GM12878 (cell line): ENCODE results near the gene VLDLR. TPM values are rescaled to one million over a fixed set of nuclear protein-coding genes. Genes with fewer than 3 reads are reported as not detected.
A peak's percentile ranks its signal among the peaks of the same experiment; 100 is the strongest.

Source experiments
- BCLAF1 ChIP-seq: fragments of 450-650 bp; IDR thresholded peaks from 2 replicates; pipeline ENCODE4 v1.6.1; 2017; ENCODE audit warnings: antibody characterized with exemption, mild to moderate bottlenecking, moderate library complexity
- CBX5 ChIP-seq: sonication (generic); IDR thresholded peaks from 2 replicates; pipeline ENCODE4 v1.6.1; 2016; ENCODE audit warnings: low read depth, moderate library complexity, mild to moderate bottlenecking, inconsistent platforms
- CHD2 ChIP-seq: IDR thresholded peaks from 2 replicates; pipeline ENCODE4 v1.6.1; 2011; ENCODE audit warnings: low read depth, low read length, improper control_type of control experiment, borderline replicate concordance
- CHD4 ChIP-seq: fragments of 200-600 bp; sonication (generic); IDR thresholded peaks from 2 replicates; pipeline ENCODE4 v1.6.1; 2016; ENCODE audit warnings: mild to moderate bottlenecking
- CTCF ChIP-seq, 3 experiments: IDR thresholded peaks in 2 of 3; conservative IDR thresholded peaks in 1 of 3; 2 replicates each; pipeline ENCODE4 v1.5.1; 2011; ENCODE audit warnings: low read depth in 3 of 3, low read length in 3 of 3, mild to moderate bottlenecking in 3 of 3, control low read depth in 2 of 3, moderate library complexity in 2 of 3, inconsistent platforms in 1 of 3, mixed read lengths in 1 of 3; ENCODE audit not compliant: control insufficient read depth in 2 of 3, insufficient read depth in 1 of 3; ENCODE audit errors: extremely low read depth in 1 of 3
- ELK1 ChIP-seq: IDR thresholded peaks from 2 replicates; pipeline ENCODE4 v1.6.1; 2012; ENCODE audit warnings: low read depth, low read length, improper control_type of control experiment
- EZH2 ChIP-seq: IDR thresholded peaks from 2 replicates; pipeline ENCODE4 v1.6.1; 2012; ENCODE audit warnings: low read depth, mild to moderate bottlenecking, control low read depth, inconsistent platforms, low read length, borderline replicate concordance; ENCODE audit not compliant: control insufficient read depth
- FOXM1 ChIP-seq: IDR thresholded peaks from 2 replicates; pipeline ENCODE4 v1.6.1; 2012; ENCODE audit warnings: low read depth, mild to moderate bottlenecking, inconsistent platforms, low read length, moderate library complexity
- GABPA ChIP-seq: IDR thresholded peaks from 2 replicates; pipeline ENCODE4 v1.6.1; 2014; ENCODE audit warnings: antibody characterized with exemption, low read depth, mild to moderate bottlenecking, inconsistent platforms
- GATAD2B ChIP-seq: fragments of 450-650 bp; conservative IDR thresholded peaks from 2 replicates; pipeline ENCODE4 v1.6.1; 2017; ENCODE audit warnings: low read depth, mild to moderate bottlenecking, moderate library complexity
- MTA3 ChIP-seq: IDR thresholded peaks from 2 replicates; pipeline ENCODE4 v1.6.1; 2012; ENCODE audit warnings: low read length, inconsistent platforms, borderline replicate concordance
- NFYA ChIP-seq: IDR thresholded peaks from 2 replicates; pipeline ENCODE4 v1.6.1; 2011; ENCODE audit warnings: low read depth, mild to moderate bottlenecking, low read length, improper control_type of control experiment, borderline replicate concordance
- PBX3 ChIP-seq: IDR thresholded peaks from 2 replicates; pipeline ENCODE4 v1.6.1; 2011; ENCODE audit warnings: mild to moderate bottlenecking, low read depth, low read length, moderate library complexity; ENCODE audit not compliant: insufficient replicate concordance
- POLR2AphosphoS2 ChIP-seq: IDR thresholded peaks from 2 replicates; pipeline ENCODE4 v1.6.1; 2011; ENCODE audit warnings: low read depth, mild to moderate bottlenecking, low read length, improper control_type of control experiment, moderate library complexity
- POLR2AphosphoS5 ChIP-seq: IDR thresholded peaks from 2 replicates; pipeline ENCODE4 v1.6.1; 2011; ENCODE audit warnings: mild to moderate bottlenecking, low read length, inconsistent platforms
- SIX5 ChIP-seq: IDR thresholded peaks from 2 replicates; pipeline ENCODE4 v1.6.1; 2011; ENCODE audit warnings: mild to moderate bottlenecking, low read depth, low read length, moderate library complexity; ENCODE audit not compliant: severe bottlenecking
- SUPT20H ChIP-seq: IDR thresholded peaks from 2 replicates; pipeline ENCODE4 v1.6.1; 2011; ENCODE audit warnings: low read depth, mild to moderate bottlenecking, low read length, moderate library complexity, borderline replicate concordance; ENCODE audit not compliant: control insufficient read depth
- TCF12 ChIP-seq: IDR thresholded peaks from 2 replicates; pipeline ENCODE4 v1.6.1; 2011; ENCODE audit warnings: low read depth, mild to moderate bottlenecking, low read length
- ZBTB4 ChIP-seq: fragments of 450-650 bp; formaldehyde crosslinking; IDR thresholded peaks from 2 replicates; pipeline ENCODE4 v1.4.0; 2022; ENCODE audit warnings: mild to moderate bottlenecking, moderate library complexity
- ZNF622 ChIP-seq: fragments of 450-650 bp; IDR thresholded peaks from 2 replicates; pipeline ENCODE4 v1.6.1; 2017; ENCODE audit warnings: mild to moderate bottlenecking, inconsistent platforms
- polyA plus RNA-seq, 11 experiments: library from polyadenylated mRNA; depleted of rRNA in 4 of 11; unstranded in 6 of 11; stranded (reverse) in 5 of 11; fragments of >200 nt; fragmentation: Nextera tagmentation in 4 of 11; fragmentation: Illumina TruSeq in 1 of 11; extraction: Ambion mirVana in 4 of 11; extraction: Trizol in 1 of 11; gene quantifications; 1 replicate in 1 of 11; 2 replicates in 10 of 11; pipeline versions ENCODE4 v1.2.1 to v1.2.3, GENCODE V29; 2011 to 2016; ENCODE audit warnings: inconsistent platforms in 2 of 11, missing spikeins in 2 of 11, low read depth in 1 of 11
- total RNA-seq, 4 experiments: library from RNA; depleted of rRNA in 3 of 4; stranded (reverse); fragments of >200 nt in 3 of 4; fragmentation: Illumina TruSeq in 1 of 4; extraction: Trizol in 1 of 4; gene quantifications; 2 replicates each; pipeline versions ENCODE4 v1.2.1 to v1.2.3, GENCODE V29; 2013 to 2021

VLDLR gene
- total and polyA plus RNA-seq, 10 of the 15 experiments (the other 5 are each of a cell fraction or from before 2014, with no cell fraction given) = 0.14 to 5.9 (median 0.57) TPM

GRCh38 chr9:2602704-2603116 lies 18.9 kb upstream of the VLDLR start (continued):
- TF ChIP-seq CTCF (IDR thresholded peaks at IDR 0.05 in 2 of 3, conservative IDR thresholded peaks at IDR 0.05 in 1 of 3; ENCODE audit: control insufficient read depth in 2 of 3, extremely low read depth in 1 of 3, insufficient read depth in 1 of 3, low read depth in 3 of 3, low read length in 3 of 3) = no peak
- no peak for TF ChIP-seq NFYA
- no peak for TF ChIP-seq CHD2
- no peak for TF ChIP-seq SIX5
- TF ChIP-seq ZBTB4 = no peak
- TF ChIP-seq TCF12 = 0 out of 2 replicates have a peak, but pooled peaks have one; percentile 6
- TF ChIP-seq ELK1 = no peak
- no peak for TF ChIP-seq ZNF622
- no peak for TF ChIP-seq BCLAF1
- no peak for TF ChIP-seq SUPT20H
- TF ChIP-seq CBX5 = no peak
- TF ChIP-seq POLR2AphosphoS2 = no peak
- no peak for TF ChIP-seq PBX3
- no peak for TF ChIP-seq GATAD2B
- TF ChIP-seq CHD4 = no peak
- TF ChIP-seq EZH2 = no peak
- no peak for TF ChIP-seq MTA3
- TF ChIP-seq FOXM1 = peak; percentile 55; the same call in 1 of the 2 replicates
- 0 out of 2 replicates have a peak, but pooled peaks have one; percentile 10 for TF ChIP-seq GABPA
- no peak for TF ChIP-seq POLR2AphosphoS5
